AG09319 (cell line): Measurements from ENCODE around the gene GLT8D2.

Source experiments
- DNase-seq: peaks from one replicate; pipeline ENCODE4 v3.0.0-alpha.2; 2010; ENCODE audit warnings: low read depth; ENCODE audit errors: extremely low read depth
- CTCF ChIP-seq: IDR thresholded peaks from 2 replicates; pipeline ENCODE4 v1.5.1; 2011; ENCODE audit warnings: low read depth, mild to moderate bottlenecking, inconsistent platforms, low read length, moderate library complexity

GLT8D2 gene

GRCh38 chr12:103997286-103997900 lies 52.6 kb downstream of the GLT8D2 start:
- no peak for TF ChIP-seq CTCF
- no peak for DNase-seq

- DNase-seq: no peak
These were observed 53.4 kb downstream of the GLT8D2 start for GRCh38 chr12:103996595-103996994.

GRCh38 chr12:103994235-103994634 lies 55.8 kb downstream of the GLT8D2 start:
- TF ChIP-seq CTCF: no peak

More at GRCh38 chr12:103996595-103996994, 53.4 kb downstream of the GLT8D2 start:
- no peak for TF ChIP-seq CTCF

GRCh38 chr12:103986829-103987228 lies 63.2 kb downstream of the GLT8D2 start:
- DNase-seq: no peak
- no peak for TF ChIP-seq CTCF

More at GRCh38 chr12:103994235-103994634, 55.8 kb downstream of the GLT8D2 start:
- DNase-seq: no peak

- DNase-seq: no peak
- TF ChIP-seq CTCF: no peak
These were observed 71.5 kb downstream of the GLT8D2 start for GRCh38 chr12:103978384-103978982.

- no peak for TF ChIP-seq CTCF
- no peak for DNase-seq
These were observed 74.6 kb downstream of the GLT8D2 start for GRCh38 chr12:103975368-103975767.

GRCh38 chr12:103973909-103974308 lies 76.1 kb downstream of the GLT8D2 start:
- no peak for DNase-seq
- no peak for TF ChIP-seq CTCF
